Midbrain (tissue), 1 donor: ENCODE results near the gene TAS1R3.
A peak's percentile ranks its signal among the peaks of the same experiment; 100 is the strongest.

ENCODE experiments used
- DNase-seq: peaks from one replicate; lab custom pipeline; 2025; lab: John Stamatoyannopoulos, UW

TAS1R3 gene

GRCh38 chr1:1324084-1324523 lies 7.0 kb upstream of the TAS1R3 start:
- DNase-seq = no peak

GRCh38 chr1:1324524-1325287 lies 6.4 kb upstream of the TAS1R3 start, which contains the start of the genes CPTP and INTS11:
Gene CPTP, plus strand, starts transcription at chr1:1324802. Its CDS starts 2,109 bp downstream, at chr1:1326911.
Gene INTS11, minus strand, starts transcription at chr1:1324660. Its CDS starts 52 bp downstream, at chr1:1324608.
- DNase-seq = peak; percentile 90

- DNase-seq = no peak
These were observed 5.6 kb upstream of the TAS1R3 start for GRCh38 chr1:1325288-1326074.

- no peak for DNase-seq
These were observed 4.9 kb upstream of the TAS1R3 start for GRCh38 chr1:1326075-1326605.

GRCh38 chr1:1327291-1327690 lies 3.8 kb upstream of the TAS1R3 start:
- no peak for DNase-seq

GRCh38 chr1:1328254-1328653 lies 2.8 kb upstream of the TAS1R3 start:
- no peak for DNase-seq

- DNase-seq = no peak
These were observed 1.5 kb upstream of the TAS1R3 start for GRCh38 chr1:1329304-1330210.

GRCh38 chr1:1330366-1331067 lies 563 bp upstream of the TAS1R3 start:
- no peak for DNase-seq

GRCh38 chr1:1332031-1332755 lies 1.1 kb downstream of the TAS1R3 start:
- DNase-seq = no peak

GRCh38 chr1:1332774-1333480 lies 1.8 kb downstream of the TAS1R3 start:
- no peak for DNase-seq

GRCh38 chr1:1333551-1334241 lies 2.6 kb downstream of the TAS1R3 start:
- no peak for DNase-seq

GRCh38 chr1:1334835-1335234 lies 3.8 kb downstream of the TAS1R3 start:
- no peak for DNase-seq

- DNase-seq = no peak
These were observed 4.2 kb downstream of the TAS1R3 start for GRCh38 chr1:1335283-1335682.

- DNase-seq = no peak
These were observed 4.7 kb downstream of the TAS1R3 start for GRCh38 chr1:1335792-1336248.

GRCh38 chr1:1336446-1336845 lies 5.4 kb downstream of the TAS1R3 start:
- no peak for DNase-seq

GRCh38 chr1:1336931-1337792 lies 6.1 kb downstream of the TAS1R3 start:
- DNase-seq = no peak

GRCh38 chr1:1337793-1338147 lies 6.7 kb downstream of the TAS1R3 start:
- no peak for DNase-seq

GRCh38 chr1:1338278-1338677 lies 7.2 kb downstream of the TAS1R3 start:
- DNase-seq = no peak
